ENCODE measurements around the gene ARNT2.
"Not testable (repeated sequence)": the region's sequence is repeated elsewhere in the genome, so short reads cannot be mapped to it uniquely, and the experiment has no call there.

Gene ARNT2

GRCh38 chr15:80647424-80647823 lies 243.2 kb downstream of the ARNT2 start:
- H3K4me3 Mint-ChIP-seq; H3K9me3 Mint-ChIP-seq; H3K27ac Mint-ChIP-seq; H3K4me1 Mint-ChIP-seq (ENCODE audit: low read depth); DNase-seq (ENCODE audit: low spot score); H3K27me3 Mint-ChIP-seq (ENCODE audit: low read depth); H3K36me3 Mint-ChIP-seq (ENCODE audit: low read depth): not testable (repeated sequence)
